HepG2 (cell line): ENCODE measurements around the gene RPL23. TPM values are rescaled to one million over a fixed set of nuclear protein-coding genes. Genes with fewer than 3 reads are reported as not detected.

Source experiments
- BATF2 ChIP-seq: sonication (generic); formaldehyde crosslinking; IDR thresholded peaks from 2 replicates; pipeline ENCODE4 v1.8.0; 2022; ENCODE audit warnings: mild to moderate bottlenecking, missing genetic modification reagents, moderate library complexity
- DNMT3B ChIP-seq: conservative IDR thresholded peaks from 2 replicates; pipeline ENCODE4 v1.6.1; 2016; ENCODE audit warnings: missing biosample characterization, control low read depth
- GPBP1L1 ChIP-seq: sonication (generic); formaldehyde crosslinking; IDR thresholded peaks from 2 replicates; pipeline ENCODE4 v1.5.0; 2020; ENCODE audit warnings: mild to moderate bottlenecking, missing genetic modification reagents
- HMGXB4 ChIP-seq, 2 experiments: sonication (generic) in 1 of 2; formaldehyde crosslinking in 1 of 2; IDR thresholded peaks; 2 replicates each; pipeline versions ENCODE4 v1.4.0 to v1.6.1; 2018 to 2020; ENCODE audit warnings: missing genetic modification reagents in 2 of 2, borderline replicate concordance in 1 of 2, low read depth in 1 of 2, mild to moderate bottlenecking in 1 of 2, missing biosample characterization in 1 of 2
- HNRNPL ChIP-seq: fragments of 200-400 bp; formaldehyde crosslinking; IDR thresholded peaks from 2 replicates; pipeline ENCODE4 v1.6.1; 2017; ENCODE audit warnings: mild to moderate bottlenecking, low read depth, low read length
- TFAP4 ChIP-seq: sonication (generic); IDR thresholded peaks from 2 replicates; pipeline ENCODE4 v1.6.1; 2016; ENCODE audit warnings: low read depth, borderline replicate concordance
- U2AF1 ChIP-seq: fragments of 200-400 bp; formaldehyde crosslinking; optimal IDR thresholded peaks from 2 replicates; pipeline ENCODE3; 2017; ENCODE audit warnings: mild to moderate bottlenecking, low read depth, low read length
- ZBTB3 ChIP-seq: sonication (generic); formaldehyde crosslinking; IDR thresholded peaks from 2 replicates; pipeline ENCODE4 v1.4.0; 2020; ENCODE audit warnings: low read depth, mild to moderate bottlenecking, moderate library complexity, missing genetic modification reagents, borderline replicate concordance
- ZBTB42 ChIP-seq: sonication (generic); formaldehyde crosslinking; IDR thresholded peaks from 2 replicates; pipeline ENCODE4 v1.5.0; 2020; ENCODE audit warnings: mild to moderate bottlenecking, missing genetic modification reagents
- ZBTB7A ChIP-seq: sonication (generic); formaldehyde crosslinking; IDR thresholded peaks from 2 replicates; pipeline ENCODE4 v1.8.0; 2022; ENCODE audit warnings: mild to moderate bottlenecking, missing genetic modification reagents
- ZFP41 ChIP-seq: sonication (generic); formaldehyde crosslinking; IDR thresholded peaks from 2 replicates; pipeline ENCODE4 v1.4.0; 2020; ENCODE audit warnings: mild to moderate bottlenecking, missing genetic modification reagents, borderline replicate concordance
- ZNF180 ChIP-seq: sonication (generic); formaldehyde crosslinking; IDR thresholded peaks from 2 replicates; pipeline ENCODE4 v1.4.0; 2020; ENCODE audit warnings: low read depth, missing genetic modification reagents, borderline replicate concordance
- ZNF318 ChIP-seq: sonication (generic); formaldehyde crosslinking; IDR thresholded peaks from 2 replicates; pipeline ENCODE4 v1.4.0; 2020; ENCODE audit warnings: mild to moderate bottlenecking, missing genetic modification reagents
- ZNF652 ChIP-seq: IDR thresholded peaks from 2 replicates; pipeline ENCODE4 v1.6.1; 2016; ENCODE audit warnings: low read depth, borderline replicate concordance
- polyA plus RNA-seq, 8 experiments: library from polyadenylated mRNA; depleted of rRNA in 3 of 8; stranded (reverse) in 7 of 8; unstranded in 1 of 8; fragments of >200 nt; fragmentation: Illumina TruSeq in 4 of 8; extraction: Trizol in 4 of 8; gene quantifications; 2 replicates each; pipeline versions ENCODE4 v1.2.1 to v1.2.3, GENCODE V29; 2011 to 2016; ENCODE audit warnings: low read depth in 4 of 8, missing spikeins in 1 of 8, mixed read lengths in 1 of 8; ENCODE audit not compliant: insufficient read depth in 1 of 8
- total RNA-seq, 5 experiments: library from RNA; depleted of rRNA; stranded (reverse); fragments of >200 nt; fragmentation: Illumina TruSeq; extraction: Trizol; gene quantifications; 2 replicates each; pipeline ENCODE4 v1.2.3, GENCODE V29; 2016; ENCODE audit warnings: low read depth in 1 of 5

The RPL23 gene
- total and polyA plus RNA-seq, 2 of the 13 experiments (the other 11 are each of a cell fraction or from before 2014, with no cell fraction given): 2,790 to 4,860 TPM

- TF ChIP-seq ZNF318 (CRISPR knock-in tag) (no peak), ZBTB7A (CRISPR knock-in tag) (peak; percentile 80; the same call in 1 of the 2 replicates), GPBP1L1 (CRISPR knock-in tag) (no peak), HMGXB4 (CRISPR knock-in tag; IDR thresholded peaks at IDR 0.05; ENCODE audit: borderline replicate concordance in 1 of 2, low read depth in 1 of 2) (peak; percentile 93 to 95), ZNF180 (CRISPR knock-in tag) (no peak), HNRNPL (peak; percentile 80; the same call in 1 of the 2 replicates), ZBTB3 (CRISPR knock-in tag) (peak; percentile 98), DNMT3B (peak; percentile 98), ZBTB42 (CRISPR knock-in tag) (0 out of 2 replicates have a peak, but pooled peaks have one; percentile 45), ZNF652 (no peak; the same call in 1 of the 2 replicates), U2AF1 (peak; percentile 54), BATF2 (CRISPR knock-in tag) (0 out of 2 replicates have a peak, but pooled peaks have one; percentile 57), TFAP4 (no peak), ZFP41 (CRISPR knock-in tag) (peak; percentile 50; the same call in 1 of the 2 replicates)
Observed at GRCh38 chr17:38824899-38825761, 28.4 kb downstream of the RPL23 start, which contains the start of gene CWC25 (continued).
